GM12878 (cell line): ENCODE data around the gene HS6ST1. TPM values are rescaled to one million over a fixed set of nuclear protein-coding genes. Genes with fewer than 3 reads are reported as not detected.

ENCODE experiments used
- ATAC-seq: fragments of 200-7000 bp; cut with Tn5 transposase; 3 replicates; pipeline ENCODE4 v1.9.1; 2020; ENCODE audit warnings: mild to moderate bottlenecking, moderate library complexity
- BruUV-seq: library from RNA; stranded (reverse); fragments of 400-500 nt; replicated peaks from 2 replicates; lab custom pipeline; 2021; lab: Mats Ljungman, UMichigan
- CTCF ChIA-PET: fragments of 300-600 bp; sonication (Branson Sonifier 250); formaldehyde crosslinking; extraction: SDS; loops from one replicate; lab custom pipeline; 2021; ENCODE audit warnings: inconsistent platforms; lab: Yijun Ruan, JAX
- POLR2A ChIA-PET: fragments of 350-600 bp; formaldehyde crosslinking; extraction: SDS; loops from one replicate; lab custom pipeline; 2021; ENCODE audit warnings: inconsistent platforms; lab: Charles Lee
- RAD21 ChIA-PET: fragments of 300-600 bp; sonication (Branson Sonifier 250); formaldehyde crosslinking; loops from one replicate; lab custom pipeline; 2023; ENCODE audit warnings: antibody characterized with exemption; ENCODE audit not compliant: unreplicated experiment; lab: Charles Lee
- SMC1A ChIA-PET: fragments of 300-600 bp; sonication (Branson Sonifier 250); formaldehyde crosslinking; loops from one replicate; lab custom pipeline; 2023; ENCODE audit not compliant: unreplicated experiment, uncharacterized antibody; lab: Charles Lee
- DNase-seq: peaks from one replicate; pipeline ENCODE4 v3.0.0-alpha.2; 2011; ENCODE audit warnings: low read depth, low spot score
- FAIRE-seq: peaks from 3 replicates; lab custom pipeline; 2011; peaks lifted over from hg19 to GRCh38; lab: Jason Lieb, UNC
- H2AFZ ChIP-seq: 2 replicates; pipeline ENCODE4 v1.6.0; 2011; ENCODE audit warnings: low read depth, low read length, control low read depth; ENCODE audit not compliant: control insufficient read depth
- H3K27ac ChIP-seq: 2 replicates; pipeline ENCODE4 v1.5.1; 2011; ENCODE audit warnings: control low read depth; ENCODE audit not compliant: control insufficient read depth, insufficient read depth
- H3K27me3 ChIP-seq, 2 experiments: replicated peaks in 1 of 2; 2 replicates each; pipeline versions ENCODE4 v1.6.0 to v1.6.1; 2011; ENCODE audit warnings: low read length in 1 of 2; ENCODE audit not compliant: control insufficient read depth in 2 of 2, insufficient read depth in 2 of 2
- H3K36me3 ChIP-seq, 2 experiments: 2 replicates each; pipeline ENCODE4 v1.5.1; 2011; ENCODE audit warnings: low read length in 1 of 2; ENCODE audit not compliant: control insufficient read depth in 2 of 2, insufficient read depth in 2 of 2
- H3K4me1 ChIP-seq: 2 replicates; pipeline ENCODE4 v1.6.1; 2011; ENCODE audit warnings: mild to moderate bottlenecking, low read length, moderate library complexity, mixed read lengths; ENCODE audit not compliant: control insufficient read depth, insufficient read depth
- H3K4me2 ChIP-seq: 2 replicates; pipeline ENCODE4 v1.6.0; 2011; ENCODE audit warnings: control low read depth; ENCODE audit not compliant: control insufficient read depth, insufficient read depth
- H3K4me3 ChIP-seq: fragments of 200-600 bp; sonication (generic); 2 replicates; pipeline ENCODE4 v1.5.1; 2016
- H3K79me2 ChIP-seq: 2 replicates; pipeline ENCODE4 v1.6.0; 2011; ENCODE audit warnings: low read length; ENCODE audit not compliant: control insufficient read depth, insufficient read depth
- H3K9ac ChIP-seq: 2 replicates; pipeline ENCODE4 v1.8.0; 2011; ENCODE audit warnings: low read length, control low read depth, mixed read lengths; ENCODE audit not compliant: control insufficient read depth, insufficient read depth
- H3K9me3 ChIP-seq: replicated peaks from 3 replicates; pipeline ENCODE4 v1.5.1; 2011; ENCODE audit warnings: mild to moderate bottlenecking, low read length; ENCODE audit not compliant: control insufficient read depth, insufficient read depth
- H4K20me1 ChIP-seq: 2 replicates; pipeline ENCODE4 v1.6.0; 2011; ENCODE audit not compliant: control insufficient read depth, insufficient read depth
- HSF1 ChIP-seq: fragments of 150-350 bp; IDR thresholded peaks from 2 replicates; pipeline ENCODE4 v1.6.1; 2014; ENCODE audit warnings: mild to moderate bottlenecking, low read depth, low read length
- MEF2B ChIP-seq: fragments of 450-650 bp; IDR thresholded peaks from 2 replicates; pipeline ENCODE4 v1.6.1; 2018; ENCODE audit warnings: mild to moderate bottlenecking, moderate library complexity; ENCODE audit not compliant: partially characterized antibody, poor library complexity, severe bottlenecking
- MTA2 ChIP-seq: fragments of 450-650 bp; IDR thresholded peaks from 2 replicates; pipeline ENCODE4 v1.6.1; 2016; ENCODE audit warnings: low read depth, mild to moderate bottlenecking, moderate library complexity
- NR2F1 ChIP-seq: fragments of 450-650 bp; conservative IDR thresholded peaks from 2 replicates; pipeline ENCODE4 v1.6.1; 2017; ENCODE audit warnings: mild to moderate bottlenecking
- PAX8 ChIP-seq: fragments of 450-650 bp; IDR thresholded peaks from 2 replicates; pipeline ENCODE4 v1.6.1; 2017; ENCODE audit warnings: mild to moderate bottlenecking, moderate library complexity
- ZNF207 ChIP-seq: fragments of 450-650 bp; IDR thresholded peaks from 2 replicates; pipeline ENCODE4 v1.6.1; 2014; ENCODE audit warnings: antibody characterized with exemption, mild to moderate bottlenecking, borderline replicate concordance
- WGBS: methylation state at CpG from one replicate; pipeline ENCODE4 v1.1.6; 2016; ENCODE audit warnings: low lambda C conversion rate; ENCODE audit not compliant: insufficient replicate concordance, insufficient coverage; ENCODE audit errors: missing lambda C conversion rate; 5-methylcytosine and 5-hydroxymethylcytosine counted together
- in situ Hi-C: fragments of 300-500 bp; cut with MboI; formaldehyde crosslinking; loops from 9 replicates; pipeline ENCODE4 v1.14.3; 2018; ENCODE audit warnings: mixed read lengths
- intact Hi-C: fragments of 100-400 bp; cut with micrococcal nuclease; formaldehyde crosslinking; loops from one replicate; pipeline ENCODE4 v1.14.2; 2022; ENCODE audit not compliant: unreplicated experiment
- polyA plus RNA-seq, 11 experiments: library from polyadenylated mRNA; depleted of rRNA in 4 of 11; unstranded in 6 of 11; stranded (reverse) in 5 of 11; fragments of >200 nt; fragmentation: Nextera tagmentation in 4 of 11; fragmentation: Illumina TruSeq in 1 of 11; extraction: Ambion mirVana in 4 of 11; extraction: Trizol in 1 of 11; gene quantifications; 1 replicate in 1 of 11; 2 replicates in 10 of 11; pipeline versions ENCODE4 v1.2.1 to v1.2.3, GENCODE V29; 2011 to 2016; ENCODE audit warnings: inconsistent platforms in 2 of 11, missing spikeins in 2 of 11, low read depth in 1 of 11
- total RNA-seq, 4 experiments: library from RNA; depleted of rRNA in 3 of 4; stranded (reverse); fragments of >200 nt in 3 of 4; fragmentation: Illumina TruSeq in 1 of 4; extraction: Trizol in 1 of 4; gene quantifications; 2 replicates each; pipeline versions ENCODE4 v1.2.1 to v1.2.3, GENCODE V29; 2013 to 2021

HS6ST1 gene
- total and polyA plus RNA-seq, 10 of the 15 experiments (the other 5 are each of a cell fraction or from before 2014, with no cell fraction given) = 0.48 to 17.0 (median 4.7) TPM

GRCh38 chr2:128354726-128355470, 36.2 kb upstream of the HS6ST1 start:
- DNase-seq (no peak), FAIRE-seq (no peak), ATAC-seq (no peak)
- ChIA-PET POLR2A (interaction anchor here (0.6 to 1.4 kb wide), 3 partner anchors 16 to 46 kb away, joined by 3 to 5 read pairs (median 3); no protein-coding TSS in a partner anchor), CTCF (interaction anchor here (1.3 kb wide), 1 partner anchor 31 kb away, joined by 3 read pairs; no protein-coding TSS in a partner anchor), RAD21 (no interaction called here), SMC1A (no interaction called here)
- no TSS peak for BruUV-seq
- Histone ChIP-seq H3K79me2 (no peaks in the 10 kb centered on the region), H3K4me3 (no peak overlapping the region), H3K36me3 (no peaks in the 10 kb centered on the region), H3K4me2 (no peak overlapping the region), H3K27me3 (no peaks in the 10 kb centered on the region), H3K9me3 (no peaks in the 10 kb centered on the region; the same call in 2 of the 3 replicates), H3K27ac (no peak overlapping the region), H2AFZ (no peak overlapping the region), H4K20me1 (no peaks in the 10 kb centered on the region), H3K9ac (no peak overlapping the region), H3K4me1 (no peaks in the 10 kb centered on the region)
- intact Hi-C loops (no loop called here), in situ Hi-C loops (no loop called here)
- WGBS = 9% methylated on average over 6 of the region's 6 CpGs
- TF ChIP-seq NR2F1 = no peak
- no peak for TF ChIP-seq ZNF207
- no peak for TF ChIP-seq MEF2B
- no peak for TF ChIP-seq HSF1
- TF ChIP-seq MTA2 = no peak
- TF ChIP-seq PAX8 = no peak
